Panc1 (cell line): ENCODE data around the gene MRRF.

ENCODE experiments used
- POLR2AphosphoS5 ChIP-seq: IDR thresholded peaks from 2 replicates; pipeline ENCODE4 v1.6.1; 2012; ENCODE audit warnings: mild to moderate bottlenecking, low read depth, low read length, moderate library complexity
- TF ChIP-seq, protein P1 (sequence below): fragments of 450-650 bp; IDR thresholded peaks from 2 replicates; pipeline ENCODE4 v1.5.1; 2017; ENCODE audit warnings: mild to moderate bottlenecking
- TF ChIP-seq, protein P2 (sequence below), 2 experiments: IDR thresholded peaks; 2 replicates each; pipeline ENCODE4 v1.6.1; 2011 to 2012; ENCODE audit warnings: low read depth in 2 of 2, control low read depth in 1 of 2, low read length in 1 of 2, mild to moderate bottlenecking in 1 of 2, moderate library complexity in 1 of 2; ENCODE audit not compliant: insufficient read depth in 1 of 2

DNA sequence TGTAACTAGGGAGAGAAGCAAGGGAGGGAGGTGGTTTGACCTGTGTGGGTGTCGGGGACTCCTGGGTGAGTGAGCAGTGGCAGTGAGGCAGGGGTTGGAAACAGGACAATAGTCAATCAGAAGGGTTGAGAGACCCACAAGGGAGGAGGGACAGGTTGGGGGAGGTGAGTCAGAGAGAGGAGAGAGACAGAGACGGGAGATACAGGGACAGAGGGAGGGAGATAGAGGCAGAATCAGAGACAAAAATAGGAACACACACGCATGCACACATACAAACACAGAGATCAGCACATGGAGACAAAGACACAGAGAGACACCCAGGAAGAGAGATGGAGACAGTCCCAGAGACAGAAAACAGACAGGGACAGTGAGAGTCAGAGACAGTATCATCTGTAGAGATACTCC is 66.8 kb downstream of the MRRF start:
- TF ChIP-seq, protein P1, sequence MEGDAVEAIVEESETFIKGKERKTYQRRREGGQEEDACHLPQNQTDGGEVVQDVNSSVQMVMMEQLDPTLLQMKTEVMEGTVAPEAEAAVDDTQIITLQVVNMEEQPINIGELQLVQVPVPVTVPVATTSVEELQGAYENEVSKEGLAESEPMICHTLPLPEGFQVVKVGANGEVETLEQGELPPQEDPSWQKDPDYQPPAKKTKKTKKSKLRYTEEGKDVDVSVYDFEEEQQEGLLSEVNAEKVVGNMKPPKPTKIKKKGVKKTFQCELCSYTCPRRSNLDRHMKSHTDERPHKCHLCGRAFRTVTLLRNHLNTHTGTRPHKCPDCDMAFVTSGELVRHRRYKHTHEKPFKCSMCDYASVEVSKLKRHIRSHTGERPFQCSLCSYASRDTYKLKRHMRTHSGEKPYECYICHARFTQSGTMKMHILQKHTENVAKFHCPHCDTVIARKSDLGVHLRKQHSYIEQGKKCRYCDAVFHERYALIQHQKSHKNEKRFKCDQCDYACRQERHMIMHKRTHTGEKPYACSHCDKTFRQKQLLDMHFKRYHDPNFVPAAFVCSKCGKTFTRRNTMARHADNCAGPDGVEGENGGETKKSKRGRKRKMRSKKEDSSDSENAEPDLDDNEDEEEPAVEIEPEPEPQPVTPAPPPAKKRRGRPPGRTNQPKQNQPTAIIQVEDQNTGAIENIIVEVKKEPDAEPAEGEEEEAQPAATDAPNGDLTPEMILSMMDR = no peak
- TF ChIP-seq POLR2AphosphoS5 = no peak
- TF ChIP-seq, protein P2, sequence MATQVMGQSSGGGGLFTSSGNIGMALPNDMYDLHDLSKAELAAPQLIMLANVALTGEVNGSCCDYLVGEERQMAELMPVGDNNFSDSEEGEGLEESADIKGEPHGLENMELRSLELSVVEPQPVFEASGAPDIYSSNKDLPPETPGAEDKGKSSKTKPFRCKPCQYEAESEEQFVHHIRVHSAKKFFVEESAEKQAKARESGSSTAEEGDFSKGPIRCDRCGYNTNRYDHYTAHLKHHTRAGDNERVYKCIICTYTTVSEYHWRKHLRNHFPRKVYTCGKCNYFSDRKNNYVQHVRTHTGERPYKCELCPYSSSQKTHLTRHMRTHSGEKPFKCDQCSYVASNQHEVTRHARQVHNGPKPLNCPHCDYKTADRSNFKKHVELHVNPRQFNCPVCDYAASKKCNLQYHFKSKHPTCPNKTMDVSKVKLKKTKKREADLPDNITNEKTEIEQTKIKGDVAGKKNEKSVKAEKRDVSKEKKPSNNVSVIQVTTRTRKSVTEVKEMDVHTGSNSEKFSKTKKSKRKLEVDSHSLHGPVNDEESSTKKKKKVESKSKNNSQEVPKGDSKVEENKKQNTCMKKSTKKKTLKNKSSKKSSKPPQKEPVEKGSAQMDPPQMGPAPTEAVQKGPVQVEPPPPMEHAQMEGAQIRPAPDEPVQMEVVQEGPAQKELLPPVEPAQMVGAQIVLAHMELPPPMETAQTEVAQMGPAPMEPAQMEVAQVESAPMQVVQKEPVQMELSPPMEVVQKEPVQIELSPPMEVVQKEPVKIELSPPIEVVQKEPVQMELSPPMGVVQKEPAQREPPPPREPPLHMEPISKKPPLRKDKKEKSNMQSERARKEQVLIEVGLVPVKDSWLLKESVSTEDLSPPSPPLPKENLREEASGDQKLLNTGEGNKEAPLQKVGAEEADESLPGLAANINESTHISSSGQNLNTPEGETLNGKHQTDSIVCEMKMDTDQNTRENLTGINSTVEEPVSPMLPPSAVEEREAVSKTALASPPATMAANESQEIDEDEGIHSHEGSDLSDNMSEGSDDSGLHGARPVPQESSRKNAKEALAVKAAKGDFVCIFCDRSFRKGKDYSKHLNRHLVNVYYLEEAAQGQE (IDR thresholded peaks at IDR 0.05; ENCODE audit: insufficient read depth in 1 of 2, low read depth in 2 of 2, low read length in 1 of 2) = no peak
